ENCODE measurements around the gene RTN4IP1. TPM values are rescaled to one million over a fixed set of nuclear protein-coding genes. Genes with fewer than 3 reads are reported as not detected.
"Not testable (repeated sequence)": the region's sequence is repeated elsewhere in the genome, so short reads cannot be mapped to it uniquely, and the experiment has no call there.

RTN4IP1 gene
- polyA plus RNA-seq, 1 experiment, result 3.1 TPM

DNA sequence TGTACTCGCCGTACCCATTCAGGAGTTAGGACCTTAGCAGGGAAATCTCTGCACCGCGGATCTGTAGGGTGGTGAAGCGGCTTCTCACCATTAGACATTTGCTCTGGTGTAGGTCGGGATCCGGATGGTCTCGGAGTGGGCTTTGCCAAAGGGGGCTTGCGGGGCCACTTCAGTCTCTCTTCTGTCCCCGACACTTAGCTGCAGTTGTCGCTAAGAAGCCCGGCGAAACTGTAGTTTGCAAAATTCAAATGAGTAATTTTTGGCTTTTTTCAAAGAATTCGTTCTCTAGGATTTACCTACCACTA lies 513 bp upstream of the RTN4IP1 start:
- ChIA-PET CTCF (no interaction called here), POLR2A (no interaction called here)
- Histone ChIP-seq H3K4me3 (ENCODE audit: low read depth, low read length) (peak overlapping the region; percentile 65), H3K36me3 (ENCODE audit: control insufficient read depth, insufficient read depth, low read length) (no peaks in the 10 kb centered on the region), H3K27me3 (ENCODE audit: control insufficient read depth, insufficient read depth, low read length) (no peaks in the 10 kb centered on the region)
- no peak for DNase-seq (ENCODE audit: low read depth)
- no peak for TF ChIP-seq CTCF (IDR thresholded peaks at IDR 0.05; ENCODE audit: insufficient read depth, low read depth, low read length)

DNA sequence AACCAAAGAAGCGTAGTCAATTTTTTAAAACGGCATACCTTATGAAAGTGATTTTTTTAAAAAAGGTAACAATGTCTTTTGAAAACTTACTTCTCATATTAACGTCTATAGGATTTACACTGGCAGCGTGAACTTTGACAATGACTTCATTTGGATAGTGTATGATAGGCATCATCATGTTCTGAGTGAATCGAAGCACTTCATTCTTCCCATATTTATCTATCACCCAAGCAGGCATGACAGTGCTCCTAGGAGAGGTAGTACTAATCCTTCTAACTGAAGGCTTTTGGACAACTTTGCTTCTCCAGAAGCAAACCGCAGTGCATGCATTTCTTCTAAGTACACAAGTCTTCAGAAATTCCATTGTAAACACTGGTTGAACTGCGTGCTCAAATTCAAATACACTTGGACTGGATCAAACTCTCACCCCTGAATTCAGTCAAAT lies 618 bp downstream of the RTN4IP1 start:
- no peak for TF ChIP-seq CTCF (IDR thresholded peaks at IDR 0.05; ENCODE audit: insufficient read depth, low read depth, low read length)
- Histone ChIP-seq H3K27me3 (ENCODE audit: control insufficient read depth, insufficient read depth, low read length) (no peaks in the 10 kb centered on the region), H3K36me3 (ENCODE audit: control insufficient read depth, insufficient read depth, low read length) (no peaks in the 10 kb centered on the region), H3K4me3 (ENCODE audit: low read depth, low read length) (peak overlapping the region; percentile 65)
- ChIA-PET POLR2A (interaction anchor here (0.6 kb wide), 1 partner anchor 148 kb away, joined by 6 read pairs; no protein-coding TSS in a partner anchor), CTCF (interaction anchor here (0.6 to 0.9 kb wide), 2 partner anchors 62 to 115 kb away, joined by 3 read pairs; no protein-coding TSS in a partner anchor)
- no peak for DNase-seq (ENCODE audit: low read depth)

- H3K27me3 ChIP-seq (ENCODE audit: control insufficient read depth, insufficient read depth, low read length); DNase-seq (ENCODE audit: low read depth); H3K36me3 ChIP-seq (ENCODE audit: control insufficient read depth, insufficient read depth, low read length); H3K4me3 ChIP-seq (ENCODE audit: low read depth, low read length); POLR2A ChIA-PET: not testable (repeated sequence)
- CTCF ChIA-PET, result interaction anchor here (0.9 kb wide), 1 partner anchor 61 kb away, joined by 3 read pairs; no protein-coding TSS in a partner anchor
Observed at GRCh38 chr6:106627760-106628159, 1.5 kb downstream of the RTN4IP1 start.

GRCh38 chr6:106626485-106626884 lies 2.8 kb downstream of the RTN4IP1 start:
- POLR2A ChIA-PET, result no interaction called here
- no peaks in the 10 kb centered on the region for H3K36me3 ChIP-seq (ENCODE audit: control insufficient read depth, insufficient read depth, low read length)
- H3K4me3 ChIP-seq (ENCODE audit: low read depth, low read length), result no peak overlapping the region
- no peaks in the 10 kb centered on the region for H3K27me3 ChIP-seq (ENCODE audit: control insufficient read depth, insufficient read depth, low read length)
- CTCF ChIA-PET, result interaction anchor here (0.6 kb wide), 1 partner anchor 24 kb away, joined by 3 read pairs; no protein-coding TSS in a partner anchor
- no peak for TF ChIP-seq CTCF (IDR thresholded peaks at IDR 0.05; ENCODE audit: insufficient read depth, low read depth, low read length)
- DNase-seq (ENCODE audit: low read depth), result no peak

- TF ChIP-seq CTCF (IDR thresholded peaks at IDR 0.05; ENCODE audit: insufficient read depth, low read depth, low read length), result no peak
- no peaks in the 10 kb centered on the region for H3K27me3 ChIP-seq (ENCODE audit: control insufficient read depth, insufficient read depth, low read length)
- CTCF ChIA-PET, result interaction anchor here (1.3 to 1.4 kb wide), 2 partner anchors 11 to 18 kb away, joined by 3 read pairs; no protein-coding TSS in a partner anchor
- no peak overlapping the region for H3K4me3 ChIP-seq (ENCODE audit: low read depth, low read length)
- POLR2A ChIA-PET, result no interaction called here
- DNase-seq (ENCODE audit: low read depth), result no peak
- H3K36me3 ChIP-seq (ENCODE audit: control insufficient read depth, insufficient read depth, low read length), result peaks cover 1% of the 10 kb centered on the region; the same call in 1 of the 2 replicates
Observed at GRCh38 chr6:106623039-106623438, 6.3 kb downstream of the RTN4IP1 start.

GRCh38 chr6:106622412-106622811 lies 6.9 kb downstream of the RTN4IP1 start:
- ChIA-PET CTCF (interaction anchor here (1.0 to 1.4 kb wide), 3 partner anchors 9 to 19 kb away, joined by 3 read pairs; no protein-coding TSS in a partner anchor), POLR2A (no interaction called here)
- no peak for TF ChIP-seq CTCF (IDR thresholded peaks at IDR 0.05; ENCODE audit: insufficient read depth, low read depth, low read length)
- DNase-seq (ENCODE audit: low read depth), result no peak
- Histone ChIP-seq H3K36me3 (ENCODE audit: control insufficient read depth, insufficient read depth, low read length) (peaks cover 1% of the 10 kb centered on the region; the same call in 1 of the 2 replicates), H3K27me3 (ENCODE audit: control insufficient read depth, insufficient read depth, low read length) (no peaks in the 10 kb centered on the region), H3K4me3 (ENCODE audit: low read depth, low read length) (no peak overlapping the region)

All from BJ (cell line).